Measurements from ENCODE around the gene ARL6IP4.

ARL6IP4 gene

DNA sequence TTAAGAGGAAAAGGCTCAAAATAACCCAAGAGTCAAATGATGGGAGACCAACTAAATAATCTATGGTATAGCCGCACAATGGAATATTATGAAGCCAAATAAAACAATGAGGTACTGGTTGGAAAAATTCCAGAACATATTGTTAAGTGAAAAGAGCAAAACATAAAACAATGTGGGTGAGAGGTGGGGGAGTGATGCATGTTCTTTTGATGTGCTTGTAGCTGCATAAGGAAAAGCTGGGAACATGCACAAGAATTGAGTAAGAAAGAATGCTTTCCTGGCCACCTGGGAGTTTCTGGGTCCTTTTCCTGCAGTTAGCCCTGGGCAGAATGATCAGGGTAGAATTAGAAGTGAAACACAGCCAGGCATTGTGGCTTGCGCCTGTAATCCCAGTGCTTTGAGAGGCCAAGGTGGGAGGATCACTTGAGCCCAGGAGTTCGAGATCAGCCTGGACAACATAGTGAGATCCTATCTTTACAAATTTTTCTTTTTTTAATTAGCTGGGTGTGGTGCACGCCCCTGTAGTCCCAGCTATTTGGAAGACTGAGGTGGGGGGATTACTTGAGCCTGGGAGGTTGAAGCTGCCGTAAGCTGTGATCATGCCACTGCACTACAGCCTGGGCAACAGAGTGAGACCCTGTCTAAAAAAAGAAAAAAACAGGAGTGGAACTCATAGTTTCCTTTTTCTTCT lies 22.1 kb upstream of the ARL6IP4 start:
- DNase-seq (ENCODE audit: low read depth) = no peak

DNA sequence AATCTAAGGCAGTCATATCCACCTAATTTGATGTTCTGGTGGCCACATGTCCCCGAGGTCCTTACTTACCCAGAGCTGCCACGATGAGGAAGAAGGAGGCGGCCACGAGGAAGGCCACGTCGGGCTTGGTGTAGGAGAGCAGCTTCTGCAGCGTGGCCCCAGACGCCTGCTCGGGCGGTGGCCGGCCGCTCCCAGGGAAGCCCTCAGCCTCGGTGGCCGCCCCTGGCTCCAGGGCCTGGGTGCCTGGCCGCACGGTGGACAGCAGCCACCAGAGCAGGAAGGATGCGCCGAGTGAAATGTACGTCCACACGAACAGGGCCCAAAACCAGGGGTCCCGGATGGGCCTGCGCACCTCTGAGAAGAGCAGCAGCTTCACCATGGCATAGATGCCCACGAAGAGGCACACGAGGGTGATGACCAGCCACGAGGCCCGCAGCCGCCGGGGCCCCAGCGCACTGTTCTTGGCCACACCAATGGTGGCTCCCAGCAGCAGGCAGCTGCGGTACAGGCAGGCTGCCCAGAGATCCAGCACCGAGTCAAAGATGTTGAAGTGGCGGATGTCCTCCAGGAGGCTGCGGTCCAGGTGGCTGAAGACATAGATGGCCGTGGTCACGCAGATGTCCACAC lies 20.8 kb upstream of the ARL6IP4 start:
- DNase-seq (ENCODE audit: low read depth) = no peak

GRCh38 chr12:122960193-122960569 lies 20.3 kb upstream of the ARL6IP4 start:
- DNase-seq (ENCODE audit: low read depth) = no peak

GRCh38 chr12:122961531-122962329 lies 18.8 kb upstream of the ARL6IP4 start:
- no peak for DNase-seq (ENCODE audit: low read depth)

DNA sequence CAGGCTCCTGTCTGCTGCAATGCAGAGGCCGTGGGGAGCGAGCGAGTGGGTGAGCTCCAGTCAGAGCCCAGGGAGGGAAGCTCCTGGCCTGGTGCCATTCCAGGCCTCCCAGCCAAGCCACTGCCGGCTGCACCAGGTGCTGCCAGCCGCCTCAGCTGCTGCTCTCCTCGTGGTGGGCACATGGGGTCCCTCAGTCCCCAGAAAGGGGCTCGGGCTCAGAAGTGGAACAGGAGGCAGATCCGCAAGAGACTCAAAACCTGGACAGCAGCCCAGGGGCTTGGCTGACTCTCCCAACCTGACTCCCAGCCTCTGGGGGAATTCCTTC lies 16.6 kb upstream of the ARL6IP4 start:
- no peak for DNase-seq (ENCODE audit: low read depth)

- DNase-seq (ENCODE audit: low read depth) = no peak
These were observed 15.8 kb upstream of the ARL6IP4 start for GRCh38 chr12:122964439-122965257.

DNA sequence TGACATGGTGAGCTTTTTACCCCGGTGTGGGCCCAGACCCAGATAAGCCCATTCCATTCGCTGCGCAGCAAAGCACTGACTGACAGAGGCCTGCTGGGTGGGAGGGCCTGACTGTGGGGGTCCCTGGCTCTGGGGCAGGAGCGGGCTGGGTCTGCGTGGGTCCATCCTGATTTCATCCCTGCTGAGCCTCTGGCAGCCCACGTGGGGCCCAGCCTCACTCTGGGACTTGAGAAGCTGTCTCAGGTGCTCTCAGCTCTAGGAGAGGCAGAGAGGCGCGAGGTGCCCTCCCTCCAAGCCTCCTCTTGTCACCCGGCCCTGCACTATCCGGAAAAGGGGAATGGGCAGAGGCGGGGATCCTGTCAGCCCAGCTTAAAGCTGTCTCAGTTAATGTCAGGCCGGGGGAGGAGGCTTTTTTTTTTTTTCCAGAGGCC lies 15.1 kb upstream of the ARL6IP4 start:
- DNase-seq (ENCODE audit: low read depth) = no peak

- peak; percentile 89 for DNase-seq (ENCODE audit: low read depth)
These were observed 14.4 kb upstream of the ARL6IP4 start, which contains the start of gene ABCB9 for GRCh38 chr12:122965851-122966742. ABCB9 (minus strand) TSS chr12:122966463; CDS start chr12:122960235, 6,228 bp downstream.

DNA sequence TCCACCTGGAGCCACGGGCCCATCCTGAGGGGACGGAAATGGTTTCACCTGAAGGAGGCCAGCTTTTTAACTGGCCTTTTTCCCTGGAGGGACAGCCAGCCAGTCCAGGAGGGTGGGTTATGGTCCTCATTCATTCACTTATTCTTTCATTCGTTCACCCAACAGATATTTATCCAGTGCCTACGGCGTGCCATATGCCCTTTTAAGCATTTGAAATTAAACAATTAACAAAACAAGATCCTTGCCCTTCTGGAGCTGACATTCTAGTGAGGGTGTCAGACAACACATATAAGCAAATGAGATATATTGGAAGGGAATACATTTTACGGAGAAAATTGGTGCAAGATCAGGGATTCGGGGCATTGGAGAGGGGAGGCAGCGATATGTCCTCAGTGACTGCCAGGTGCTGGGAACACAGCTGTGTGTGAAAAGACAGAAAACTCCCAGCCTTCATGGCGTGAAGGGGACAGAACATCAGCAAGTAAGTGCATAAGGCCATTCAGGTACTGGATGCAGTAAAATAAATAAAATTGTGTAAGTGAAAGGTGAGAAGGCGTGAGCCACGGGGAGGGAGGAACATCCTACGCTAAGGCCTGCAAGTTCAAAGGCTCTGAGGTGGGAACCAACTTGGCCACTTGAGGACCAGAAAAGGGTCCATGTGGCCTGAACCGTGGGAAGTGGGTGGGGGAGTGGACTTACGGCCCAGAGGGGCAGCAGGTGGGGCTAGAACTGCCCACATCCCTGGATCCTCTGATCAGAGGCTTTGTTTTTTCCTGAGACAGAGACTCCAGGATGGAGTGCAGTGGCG lies 13.5 kb upstream of the ARL6IP4 start:
- no peak for DNase-seq (ENCODE audit: low read depth)

DNA sequence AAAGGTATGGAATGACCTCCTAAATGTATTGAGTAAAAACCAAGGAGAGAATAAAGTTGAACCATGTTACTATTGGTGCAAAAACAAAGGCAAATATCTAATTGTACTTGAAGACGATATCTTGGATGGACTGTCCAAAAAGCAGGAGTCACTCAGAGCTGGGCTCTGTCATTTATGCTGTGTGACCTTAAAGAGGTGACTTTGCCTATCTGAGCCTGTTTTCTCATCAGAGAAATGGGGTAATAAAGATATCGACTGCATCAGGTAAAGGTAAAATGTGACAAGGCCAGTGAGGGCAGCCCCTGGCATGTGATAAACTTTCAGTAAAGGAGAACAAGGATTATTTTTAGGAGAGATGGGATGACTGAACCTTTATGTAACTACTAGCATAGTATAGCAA lies 12.4 kb upstream of the ARL6IP4 start:
- DNase-seq (ENCODE audit: low read depth) = no peak

- no peak for DNase-seq (ENCODE audit: low read depth)
These were observed 10.8 kb upstream of the ARL6IP4 start for GRCh38 chr12:122969676-122970075.

DNA sequence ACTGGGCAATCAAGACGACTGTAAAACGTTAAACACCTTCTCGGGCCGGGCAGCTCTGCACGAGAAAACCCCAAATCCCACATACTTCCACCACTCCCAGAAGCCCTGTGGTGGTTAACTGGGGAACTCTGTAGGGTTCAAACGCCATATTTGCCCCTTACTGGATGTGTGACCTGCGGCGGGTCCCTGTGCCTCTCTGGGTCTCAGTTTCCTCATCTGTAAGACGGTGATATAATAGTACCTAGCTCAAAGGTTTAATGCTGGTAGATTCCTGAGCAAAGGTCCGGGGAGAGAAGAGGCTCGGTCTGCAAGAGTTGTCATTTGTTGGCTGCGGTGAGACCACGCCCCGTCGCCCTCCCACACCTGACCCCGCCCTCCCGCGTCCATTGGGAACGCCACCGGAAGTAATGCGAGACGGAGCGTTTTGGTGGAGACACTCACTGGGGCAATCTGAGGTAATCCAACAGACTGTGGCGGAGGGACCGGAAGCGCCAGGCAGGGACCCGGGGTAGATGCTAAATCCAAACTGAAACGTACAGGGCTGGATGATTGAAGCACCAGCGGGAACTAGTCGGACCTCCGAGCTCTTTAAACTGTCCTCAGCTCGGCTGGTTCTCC lies 6.1 kb upstream of the ARL6IP4 start:
- peak; percentile 92 for DNase-seq (ENCODE audit: low read depth)

DNA sequence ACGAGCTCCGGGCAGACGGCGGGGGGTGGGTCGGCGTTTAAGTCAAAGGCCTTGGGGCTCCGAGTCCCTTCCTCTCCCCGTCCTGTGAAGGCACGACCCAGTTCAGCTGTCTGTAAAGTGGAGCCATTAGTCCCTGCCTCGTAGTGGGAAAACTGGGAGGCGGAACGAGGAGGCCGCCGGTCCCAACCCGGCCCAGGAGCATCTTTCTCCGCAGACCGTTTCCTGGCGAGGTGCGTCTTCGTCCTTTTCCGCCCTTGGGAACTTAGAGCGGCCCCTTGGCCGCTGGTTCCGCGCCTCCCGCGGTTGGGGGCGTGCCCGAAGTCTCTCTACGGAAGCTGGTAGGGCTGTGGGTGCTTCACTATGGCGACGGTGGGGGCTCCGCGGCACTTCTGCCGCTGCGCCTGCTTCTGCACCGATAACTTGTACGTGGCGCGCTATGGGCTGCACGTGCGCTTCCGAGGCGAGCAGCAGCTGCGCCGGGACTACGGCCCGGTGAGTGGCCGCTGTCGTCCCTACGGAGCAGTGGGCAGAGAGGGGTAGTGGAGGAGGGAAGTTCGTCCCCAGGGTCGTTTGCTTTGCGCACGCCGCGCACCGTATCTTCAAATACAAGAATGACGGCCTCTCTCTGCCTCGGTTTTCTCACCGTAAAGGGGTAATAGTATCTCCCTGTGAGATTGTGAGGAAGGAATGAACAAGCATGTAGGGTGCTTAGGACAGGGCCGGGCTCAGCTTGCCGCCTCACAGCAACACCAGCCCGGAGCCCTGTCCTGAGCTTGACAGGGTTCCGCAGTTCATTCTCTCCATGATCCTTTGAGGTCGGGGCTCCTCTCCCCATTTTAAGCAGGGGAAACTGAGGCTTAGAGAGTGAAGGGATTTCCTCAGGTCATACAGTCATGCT lies 5.3 kb upstream of the ARL6IP4 start, which contains the start of gene OGFOD2:
TSS of gene OGFOD2 (plus strand) at position 353 of the 898 bp plus-strand sequence. CDS start at position 361, 8 bp downstream.
- peak; percentile 75 for DNase-seq (ENCODE audit: low read depth)

DNA sequence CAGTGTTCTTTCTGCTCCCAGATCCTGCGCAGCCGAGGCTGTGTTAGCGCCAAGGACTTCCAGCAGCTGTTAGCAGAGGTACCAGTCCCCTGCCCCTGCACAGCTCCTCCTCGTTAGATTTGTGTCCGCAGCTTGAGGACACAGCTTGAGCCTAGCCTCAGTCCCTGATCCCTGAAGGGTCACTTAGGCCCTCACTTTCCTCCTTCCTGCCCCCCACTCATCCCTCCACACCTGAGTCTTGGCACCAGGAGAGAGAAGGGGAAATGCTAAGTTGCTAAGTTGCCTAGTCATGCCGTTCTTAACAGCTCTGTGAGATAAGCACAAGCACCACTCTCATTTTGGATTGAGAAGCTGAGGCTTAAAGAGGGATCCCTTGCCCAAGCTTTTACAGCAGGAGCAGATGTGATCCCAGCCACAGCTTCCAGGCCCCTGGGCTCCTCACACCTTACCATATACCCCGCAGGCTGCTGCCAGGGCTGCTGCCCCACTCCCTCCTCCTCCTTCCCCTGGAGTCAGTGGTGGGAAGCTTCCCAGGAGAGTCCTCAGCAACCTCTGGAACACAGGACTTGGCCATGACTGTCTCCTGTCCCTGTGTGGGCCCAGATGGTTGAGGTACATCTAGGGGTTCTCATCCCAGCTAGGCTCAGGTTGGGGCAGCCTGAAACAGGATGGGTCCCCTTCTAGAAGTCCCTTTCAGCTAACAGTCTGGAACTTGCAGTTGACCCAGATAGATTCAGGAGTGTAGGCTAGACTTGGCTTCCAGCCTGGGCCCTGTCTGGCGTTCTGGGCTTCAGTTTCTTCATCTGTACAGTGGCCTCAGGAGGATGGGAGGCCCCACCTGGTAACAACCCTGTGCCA lies 4.5 kb upstream of the ARL6IP4 start:
- DNase-seq (ENCODE audit: low read depth) = no peak

DNA sequence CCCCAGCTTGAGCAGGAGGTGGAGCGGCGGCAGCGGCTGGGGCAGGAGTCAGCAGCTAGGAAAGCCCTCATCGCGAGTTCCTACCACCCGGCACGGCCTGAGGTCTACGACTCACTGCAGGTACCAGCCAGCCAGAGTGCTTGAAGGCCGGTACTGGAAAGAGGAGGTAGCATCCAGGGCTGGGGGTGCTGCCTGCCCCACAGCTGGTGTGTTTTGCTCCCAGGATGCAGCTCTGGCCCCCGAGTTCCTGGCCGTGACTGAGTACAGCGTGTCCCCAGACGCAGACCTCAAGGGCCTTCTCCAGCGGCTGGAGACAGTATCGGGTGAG lies 3.9 kb upstream of the ARL6IP4 start:
- DNase-seq (ENCODE audit: low read depth) = no peak

DNA sequence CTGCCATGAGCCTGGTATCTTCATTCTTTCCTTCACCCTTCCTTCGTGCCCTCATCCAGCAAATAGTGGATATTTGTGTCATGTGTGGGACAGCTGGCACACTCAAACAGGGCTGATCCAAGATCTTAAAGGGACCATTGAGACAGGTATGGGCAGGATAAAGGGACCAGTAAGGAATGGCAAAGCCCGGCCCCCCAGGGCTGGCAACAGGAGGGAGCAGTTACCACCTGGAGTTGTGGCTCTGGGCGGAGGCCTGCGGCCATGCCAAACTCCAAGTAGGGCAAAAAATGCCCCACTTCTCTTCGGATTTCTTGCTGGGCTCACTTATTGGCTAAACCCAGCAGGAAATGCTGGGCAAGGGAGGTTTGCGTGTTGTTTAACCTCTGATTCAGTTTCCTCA lies 3.3 kb upstream of the ARL6IP4 start:
- no peak for DNase-seq (ENCODE audit: low read depth)

GRCh38 chr12:122977655-122978392 lies 2.7 kb upstream of the ARL6IP4 start:
- no peak for DNase-seq (ENCODE audit: low read depth)

Measured in CMK (cell line).